Measurements from ENCODE around the gene CRB3.
"Not testable (repeated sequence)": the region's sequence is repeated elsewhere in the genome, so short reads cannot be mapped to it uniquely, and the experiment has no call there.

CRB3 gene, protein sequence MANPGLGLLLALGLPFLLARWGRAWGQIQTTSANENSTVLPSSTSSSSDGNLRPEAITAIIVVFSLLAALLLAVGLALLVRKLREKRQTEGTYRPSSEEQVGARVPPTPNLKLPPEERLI

DNA sequence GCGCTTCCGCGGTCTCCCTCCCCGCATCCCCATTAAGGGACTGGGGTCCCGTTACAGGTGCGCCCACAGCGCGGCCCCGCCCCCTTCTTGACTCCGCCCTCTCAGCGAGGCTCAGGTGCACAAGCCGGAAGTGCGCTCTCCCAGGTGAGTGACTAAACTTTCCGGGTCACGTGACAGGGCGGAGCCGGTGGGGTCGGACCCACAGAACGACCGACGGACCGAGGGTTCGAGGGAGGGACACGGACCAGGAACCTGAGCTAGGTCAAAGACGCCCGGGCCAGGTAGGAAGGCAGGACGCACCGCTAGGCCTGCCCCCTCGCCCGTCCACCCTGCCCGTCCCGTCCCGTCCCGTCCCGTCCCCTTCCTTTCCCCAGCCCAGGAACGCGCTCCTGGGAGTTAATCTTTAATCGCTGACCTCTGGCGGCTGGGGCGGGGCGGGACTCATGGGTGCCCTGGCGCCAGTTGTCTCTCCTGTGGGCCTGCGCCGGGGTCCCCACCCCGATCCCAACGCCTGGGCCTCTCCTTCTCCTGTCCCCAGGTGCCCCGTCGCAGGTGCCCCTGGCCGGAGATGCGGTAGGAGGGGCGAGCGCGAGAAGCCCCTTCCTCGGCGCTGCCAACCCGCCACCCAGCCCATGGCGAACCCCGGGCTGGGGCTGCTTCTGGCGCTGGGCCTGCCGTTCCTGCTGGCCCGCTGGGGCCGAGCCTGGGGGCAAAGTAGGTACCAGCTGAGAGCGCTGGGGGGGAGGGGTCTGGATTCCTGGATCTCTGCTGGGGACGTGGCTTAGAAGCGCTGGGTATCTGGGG is at the start of gene CRB3:
Gene CRB3 (plus strand): TSS at position 202 of the 804 bp plus-strand sequence. CDS start 431 bp downstream, at position 633.
- no peak for DNase-seq

- no peak for DNase-seq
Measured at GRCh38 chr19:6414793-6415590, 49.1 kb upstream of the CRB3 start.

DNA sequence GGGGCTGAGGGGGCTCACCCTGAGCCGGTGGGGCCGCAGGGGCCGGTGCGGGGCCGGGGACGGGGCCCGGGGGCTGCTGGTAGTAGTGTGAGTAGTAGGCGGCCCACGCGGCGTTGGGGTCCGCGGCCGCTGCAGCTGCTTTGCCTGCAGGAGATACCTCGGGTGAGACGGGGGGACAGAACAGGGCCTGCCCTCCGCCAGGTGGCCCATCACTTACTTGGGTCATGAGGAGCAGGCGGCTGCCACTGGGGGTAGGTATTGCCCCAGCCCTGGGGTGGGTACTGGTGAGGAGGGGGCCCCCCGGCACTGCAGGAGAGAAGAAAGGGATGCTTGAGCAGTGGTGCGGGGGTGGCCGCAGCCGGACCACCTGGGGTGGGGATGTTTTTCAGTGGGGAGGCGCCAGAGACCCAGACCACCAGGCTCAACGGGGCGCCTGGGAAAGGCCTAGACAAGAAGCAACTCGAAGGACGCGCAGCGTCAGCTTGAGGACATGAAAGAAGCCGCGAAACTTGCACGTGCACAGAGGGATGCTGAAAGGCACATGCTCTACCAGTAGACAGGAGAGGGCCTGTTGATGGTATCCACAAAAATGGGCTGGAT is 48.4 kb upstream of the CRB3 start:
- DNase-seq = no peak

DNA sequence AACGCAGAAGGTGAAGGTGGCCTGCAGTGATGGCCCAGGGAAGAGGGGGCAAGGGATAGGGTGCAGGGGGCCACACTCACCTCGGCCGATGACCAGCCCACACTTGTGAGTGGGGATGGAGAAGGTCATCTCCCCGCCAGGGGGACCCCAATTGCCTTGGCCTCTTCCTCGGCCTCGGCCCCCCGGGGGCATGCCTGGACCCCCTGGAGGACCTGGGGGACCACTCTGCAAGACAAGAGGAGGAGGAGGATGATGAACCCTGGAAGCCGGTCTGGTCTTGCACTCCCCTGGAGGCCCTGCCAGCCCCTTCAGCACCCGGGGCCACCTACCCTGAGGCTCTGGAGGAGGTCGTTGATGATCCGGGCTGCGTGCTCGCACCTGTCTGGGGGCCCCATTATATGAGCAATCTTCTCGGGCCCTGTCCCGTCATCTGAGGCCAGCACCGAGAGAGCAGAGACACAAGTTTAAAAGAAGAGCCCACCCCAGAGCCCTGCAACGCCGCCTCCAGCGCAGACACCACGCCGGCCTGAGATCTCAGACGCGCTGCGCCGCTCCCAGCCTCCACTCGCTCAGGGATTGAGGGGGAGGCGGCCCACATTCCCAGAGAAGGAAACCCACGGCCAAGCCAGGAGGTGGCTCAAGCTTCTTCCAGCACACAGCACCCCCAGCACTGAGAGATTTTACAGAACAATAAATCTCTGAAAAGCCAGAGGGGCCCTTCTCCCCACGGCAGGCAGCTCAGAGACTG is 47.2 kb upstream of the CRB3 start:
- no peak for DNase-seq

- no peak for DNase-seq
Measured at GRCh38 chr19:6417713-6418561, 46.1 kb upstream of the CRB3 start.

GRCh38 chr19:6418562-6418932 is 45.5 kb upstream of the CRB3 start:
- DNase-seq = no peak

- DNase-seq = no peak
Measured at GRCh38 chr19:6421075-6422014, 42.7 kb upstream of the CRB3 start.

GRCh38 chr19:6423499-6424194 is 40.4 kb upstream of the CRB3 start:
- DNase-seq = no peak

DNA sequence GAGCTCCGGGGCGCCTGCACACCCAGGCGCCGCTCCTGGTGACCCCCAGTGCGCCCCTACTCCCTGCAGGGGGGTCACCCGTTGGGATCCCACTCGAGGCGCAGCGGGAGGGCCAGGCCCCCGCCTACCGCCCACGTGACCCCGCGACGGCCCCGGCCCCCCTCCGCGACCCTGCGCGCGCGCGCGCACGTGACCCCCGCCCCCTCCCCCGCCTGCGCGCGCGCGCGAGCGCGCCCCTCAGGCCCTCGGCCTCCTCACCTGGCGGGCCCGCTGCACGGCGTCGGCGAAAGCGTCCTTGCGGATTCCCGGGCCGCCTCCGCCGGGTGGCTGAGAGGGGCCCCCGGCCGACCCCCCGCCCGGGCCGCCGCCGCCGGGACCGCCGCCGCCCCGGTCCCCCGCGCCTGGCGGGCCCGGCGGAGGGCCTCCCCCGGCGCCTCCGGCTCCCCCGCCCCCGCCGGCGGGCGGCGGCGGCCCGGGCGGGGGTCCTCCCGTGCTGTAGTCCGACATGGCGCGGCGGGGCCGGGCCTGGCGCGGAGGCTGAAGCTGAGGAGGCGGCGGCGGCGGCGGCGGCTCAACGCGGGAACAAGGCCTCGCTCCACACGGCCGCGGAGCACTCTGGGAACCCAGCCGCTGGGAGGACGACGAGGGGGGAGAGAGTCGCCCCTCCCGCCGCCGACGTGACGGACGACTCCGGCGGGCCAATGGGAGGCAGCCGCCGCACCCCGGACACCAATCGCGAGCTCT is 39.7 kb upstream of the CRB3 start, which contains the start of gene KHSRP:
Gene KHSRP (minus strand): TSS at position 617 of the 744 bp plus-strand sequence. CDS start 110 bp downstream, at position 507.
- no peak for DNase-seq

DNA sequence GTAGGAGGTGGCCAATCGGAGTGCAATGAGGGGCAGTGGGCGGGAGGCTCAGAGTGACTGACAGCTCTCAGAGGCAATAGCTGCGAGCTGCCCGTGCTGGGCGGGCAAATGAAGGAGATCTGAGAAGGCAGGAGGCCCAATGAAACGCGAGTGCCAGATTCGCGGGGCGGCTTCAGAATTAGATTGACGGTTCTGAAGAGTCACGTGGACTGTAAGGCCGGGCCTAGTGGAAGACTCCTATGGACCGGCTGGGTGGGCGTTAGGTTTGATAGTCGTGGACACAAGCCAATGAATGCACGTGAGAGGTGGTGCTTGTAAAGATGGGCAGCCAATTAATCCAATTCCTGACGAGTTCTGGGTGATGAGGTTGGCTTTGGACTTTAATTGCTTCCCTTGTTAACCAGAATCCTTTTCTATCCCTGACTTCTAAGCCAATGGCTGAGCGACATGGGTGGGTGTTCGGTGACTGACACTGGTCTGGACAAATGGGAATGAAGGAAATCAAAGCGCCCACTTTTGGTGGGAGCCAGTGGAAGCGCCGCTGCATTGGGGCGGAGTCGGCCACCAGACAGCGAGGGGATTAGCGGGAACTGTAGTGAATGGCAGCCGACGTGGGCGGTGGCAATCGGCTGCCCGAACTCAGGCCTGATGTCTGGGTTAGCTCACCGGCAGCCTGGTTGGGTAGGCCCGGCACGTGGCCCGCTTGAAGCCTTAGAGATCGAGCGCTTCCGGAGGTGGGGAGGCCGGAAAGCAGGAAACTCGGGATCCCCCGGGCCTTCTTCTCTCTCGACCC is 38.9 kb upstream of the CRB3 start:
- peak; percentile 98 for DNase-seq

GRCh38 chr19:6425732-6426620 is 38.1 kb upstream of the CRB3 start:
- DNase-seq = no peak

DNA sequence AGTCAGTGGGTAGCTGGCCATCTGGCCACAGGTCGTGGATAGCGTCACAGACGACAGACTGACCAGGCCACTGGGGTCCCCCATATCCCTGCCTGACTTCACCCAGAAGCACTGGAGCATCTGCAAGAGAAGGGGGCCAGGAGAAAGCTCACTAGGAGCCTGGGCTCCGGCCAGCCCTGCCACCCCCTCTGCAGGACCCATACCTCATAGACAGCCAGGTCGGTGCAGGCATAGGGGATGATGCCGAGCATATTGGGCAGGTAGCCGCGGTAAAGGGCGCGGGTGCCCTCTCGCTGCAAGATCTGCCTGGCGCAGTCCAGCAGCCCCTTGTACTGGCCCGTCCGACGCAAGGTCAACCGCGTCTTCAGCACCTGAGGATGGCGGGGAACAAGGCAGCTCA is 36.9 kb upstream of the CRB3 start:
- no peak for DNase-seq

DNA sequence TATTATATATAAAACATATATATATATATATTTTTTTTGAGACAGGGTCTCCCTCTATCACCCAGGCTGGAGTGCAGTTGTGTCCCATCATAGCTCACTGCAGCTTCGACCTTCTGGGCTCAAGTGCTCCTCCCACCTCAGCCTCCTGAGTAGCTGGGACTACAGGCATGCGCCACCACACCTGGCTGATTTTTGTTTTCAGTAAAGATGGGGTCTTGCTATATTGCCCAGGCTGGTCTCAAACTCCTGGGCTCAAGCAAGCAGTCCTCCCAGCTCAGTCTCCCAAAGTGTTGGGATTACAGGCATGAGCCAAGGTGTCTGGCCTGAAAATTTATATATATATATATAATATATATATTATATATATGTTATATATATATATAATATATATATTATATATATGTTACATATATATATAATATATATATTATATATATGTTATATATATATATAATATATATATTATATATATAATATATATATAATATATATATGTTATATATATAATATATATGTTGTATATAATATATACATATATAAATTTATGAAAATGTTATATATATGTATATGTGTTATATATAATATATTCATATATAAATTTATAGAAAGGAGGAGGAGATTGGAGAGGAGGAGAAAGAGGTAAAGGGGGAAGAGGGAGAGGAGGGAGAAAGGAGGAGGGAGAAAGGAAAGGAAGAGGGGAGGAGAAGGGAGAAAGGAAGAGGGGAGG is 35.2 kb upstream of the CRB3 start:
- DNase-seq = not testable (repeated sequence)

GRCh38 chr19:6429419-6430221 is 34.5 kb upstream of the CRB3 start:
- no peak for DNase-seq

- no peak for DNase-seq
Measured at GRCh38 chr19:6431891-6432290, 32.2 kb upstream of the CRB3 start.

GRCh38 chr19:6433165-6433564 is 30.9 kb upstream of the CRB3 start:
- DNase-seq = no peak
